Endothelial cell of umbilical vein (primary cell): ENCODE data around the gene SYTL2. TPM values are rescaled to one million over a fixed set of nuclear protein-coding genes. Genes with fewer than 3 reads are reported as not detected.

Source experiments
- BruUV-seq: library from RNA; stranded (reverse); fragments of 400-500 nt; replicated peaks from 2 replicates; lab custom pipeline; 2021; lab: Mats Ljungman, UMichigan
- CTCF ChIA-PET: fragments of 300-600, 350-600 bp; sonication (Branson Sonifier 250); formaldehyde crosslinking; loops from one replicate; lab custom pipeline; 2021; ENCODE audit warnings: antibody characterized with exemption, inconsistent platforms; lab: Charles Lee
- POLR2A ChIA-PET: fragments of 300-600, 350-600 bp; sonication (Branson Sonifier 250); formaldehyde crosslinking; loops from one replicate; lab custom pipeline; 2021; ENCODE audit warnings: antibody characterized with exemption, inconsistent platforms; lab: Charles Lee
- DNase-seq: peaks from one replicate; pipeline ENCODE4 v3.0.0-alpha.2; 2011; ENCODE audit warnings: low read depth, low spot score
- FAIRE-seq: peaks from 2 replicates; lab custom pipeline; 2011; peaks lifted over from hg19 to GRCh38; lab: Jason Lieb, UNC
- H2AFZ ChIP-seq: 2 replicates; pipeline ENCODE4 v1.6.0; 2012; ENCODE audit warnings: low read depth, low read length, control low read depth, inconsistent platforms
- H3K27ac ChIP-seq: 2 replicates; pipeline ENCODE4 v1.5.1; 2011; ENCODE audit warnings: low read depth, mild to moderate bottlenecking, control low read depth, low read length, moderate library complexity; ENCODE audit not compliant: insufficient read depth
- H3K27me3 ChIP-seq, 2 experiments: 2 replicates each; pipeline versions ENCODE4 v1.6.0 to v1.6.1; 2011; ENCODE audit warnings: low read length in 2 of 2, mixed read lengths in 1 of 2; ENCODE audit not compliant: control insufficient read depth in 2 of 2, insufficient read depth in 2 of 2
- H3K36me3 ChIP-seq, 2 experiments: 2 replicates in 1 of 2; 3 replicates in 1 of 2; pipeline ENCODE4 v1.5.1; 2011; ENCODE audit warnings: low read length in 2 of 2, mild to moderate bottlenecking in 1 of 2, moderate library complexity in 1 of 2; ENCODE audit not compliant: control insufficient read depth in 2 of 2, insufficient read depth in 2 of 2; ENCODE audit errors: extremely low read depth in 1 of 2
- H3K4me1 ChIP-seq: 3 replicates; pipeline ENCODE4 v1.5.1; 2011; ENCODE audit warnings: mild to moderate bottlenecking, low read length; ENCODE audit not compliant: control insufficient read depth, insufficient read depth; ENCODE audit errors: extremely low read depth
- H3K4me2 ChIP-seq: 2 replicates; pipeline ENCODE4 v1.6.1; 2011; ENCODE audit warnings: low read length, control low read depth, mixed read lengths; ENCODE audit not compliant: insufficient read depth
- H3K4me3 ChIP-seq, 3 experiments: fragments of 200-600 bp in 1 of 3; sonication (generic), shearing (Covaris generic) in 1 of 3; replicated peaks in 1 of 3; 2 replicates each; pipeline ENCODE4 v1.5.1; 2011 to 2016; ENCODE audit warnings: control low read depth in 3 of 3, low read length in 3 of 3, mild to moderate bottlenecking in 2 of 3, inconsistent platforms in 1 of 3, low read depth in 1 of 3, moderate library complexity in 1 of 3; ENCODE audit not compliant: insufficient read depth in 1 of 3
- H3K79me2 ChIP-seq: 2 replicates; pipeline ENCODE4 v1.6.0; 2012; ENCODE audit warnings: low read length, inconsistent platforms; ENCODE audit not compliant: control insufficient read depth, insufficient read depth
- H3K9ac ChIP-seq: replicated peaks from 2 replicates; pipeline ENCODE3; 2011; ENCODE audit warnings: low read length, control low read depth; ENCODE audit not compliant: insufficient read depth; ENCODE audit errors: extremely low read depth
- H3K9me1 ChIP-seq: replicated peaks from 3 replicates; pipeline ENCODE4 v1.6.0; 2011; ENCODE audit warnings: mild to moderate bottlenecking, low read length; ENCODE audit not compliant: control insufficient read depth, insufficient read depth; ENCODE audit errors: extremely low read depth
- H3K9me3 ChIP-seq: replicated peaks from 2 replicates; pipeline ENCODE4 v1.5.1; 2012; ENCODE audit warnings: low read length, inconsistent platforms; ENCODE audit not compliant: control insufficient read depth, insufficient read depth
- H4K20me1 ChIP-seq: replicated peaks from 2 replicates; pipeline ENCODE3; 2011; ENCODE audit warnings: mild to moderate bottlenecking, low read length; ENCODE audit not compliant: control insufficient read depth, insufficient read depth; ENCODE audit errors: extremely low read depth
- CTCF ChIP-seq, 2 donors: IDR thresholded peaks; 1 replicate in 1 of 2; 2 replicates in 1 of 2; pipeline ENCODE4 v1.5.1; 2011; ENCODE audit warnings: low read length in 2 of 2, mild to moderate bottlenecking in 2 of 2, moderate library complexity in 2 of 2, control low read depth in 1 of 2, inconsistent platforms in 1 of 2, low read depth in 1 of 2; ENCODE audit not compliant: insufficient read depth in 1 of 2; ENCODE audit errors: extremely low read depth in 1 of 2
- EZH2 ChIP-seq: IDR thresholded peaks from 2 replicates; pipeline ENCODE4 v1.6.1; 2012; ENCODE audit warnings: borderline replicate concordance, low read depth, mild to moderate bottlenecking, moderate library complexity, low read length, inconsistent platforms; ENCODE audit not compliant: severe bottlenecking
- FOS ChIP-seq: IDR thresholded peaks from 2 replicates; pipeline ENCODE4 v1.6.1; 2011; ENCODE audit warnings: mild to moderate bottlenecking, low read length, moderate library complexity, borderline replicate concordance; ENCODE audit not compliant: insufficient read depth
- GATA2 ChIP-seq: IDR thresholded peaks from 2 replicates; pipeline ENCODE4 v1.7.0; 2011; ENCODE audit warnings: low read depth, mild to moderate bottlenecking, moderate library complexity, mixed read lengths, low read length; ENCODE audit not compliant: insufficient read length, insufficient read depth
- MAX ChIP-seq: IDR thresholded peaks from 2 replicates; pipeline ENCODE4 v1.6.1; 2011; ENCODE audit not compliant: insufficient read depth, insufficient read length
- MYC ChIP-seq: IDR thresholded peaks from one replicate; pipeline ENCODE4 v1.6.1; 2011; ENCODE audit warnings: mild to moderate bottlenecking, low read depth, low read length
- POLR2A ChIP-seq: IDR thresholded peaks from 2 replicates; pipeline ENCODE4 v1.6.1; 2012; ENCODE audit warnings: low read depth, mild to moderate bottlenecking, control low read depth, low read length
- dilution Hi-C: fragments of 300-500 bp; cut with MboI; formaldehyde crosslinking; loops from one replicate; pipeline ENCODE4 v1.15.0; 2019; ENCODE audit warnings: low sequenced_read_pairs; ENCODE audit not compliant: extremely low pct_ligation_motif_present
- intact Hi-C: fragments of 100-400 bp; cut with micrococcal nuclease; formaldehyde crosslinking; loops from one replicate; pipeline ENCODE4 v1.10.0; 2022
- polyA plus RNA-seq, 4 experiments: library from polyadenylated mRNA; depleted of rRNA in 3 of 4; stranded (reverse) in 3 of 4; unstranded in 1 of 4; fragments of >200 nt; gene quantifications; 2 replicates each; pipeline versions ENCODE4 v1.2.1 to v1.2.3, GENCODE V29; 2011 to 2012; ENCODE audit warnings: missing spikeins in 1 of 4
- total RNA-seq: library from RNA; stranded (reverse); gene quantifications from 2 replicates; pipeline ENCODE4 v1.2.3, GENCODE V29; 2021

SYTL2 gene
- total and polyA plus RNA-seq, 2 donors (not counting 3 experiments of a cell fraction or from before 2014, with no cell fraction given): 1.4 to 2.4 TPM

GRCh38 chr11:85803303-85803702, 7.6 kb downstream of the SYTL2 start:
- POLR2A ChIA-PET: no interaction called here
- no peaks in the 10 kb centered on the region for H4K20me1 ChIP-seq
- no peaks in the 10 kb centered on the region for H3K4me1 ChIP-seq
- intact Hi-C loops (no loop called here), dilution Hi-C loops (no loop called here)
- H3K9ac ChIP-seq: no peak overlapping the region
- H3K9me1 ChIP-seq: no peaks in the 10 kb centered on the region
- no peaks in the 10 kb centered on the region for H3K36me3 ChIP-seq
- no peaks in the 10 kb centered on the region for H3K9me3 ChIP-seq
- H3K27me3 ChIP-seq: peaks cover 23 to 29% of the 10 kb centered on the region in 2 experiments
- CTCF ChIA-PET: no interaction called here
- no peak overlapping the region for H3K4me3 ChIP-seq
- FAIRE-seq (no peak), DNase-seq (no peak)
- no peaks in the 10 kb centered on the region for H3K79me2 ChIP-seq
- no peak overlapping the region for H2AFZ ChIP-seq
- no peak overlapping the region for H3K27ac ChIP-seq
- TF ChIP-seq MYC (no peak), MAX (no peak), FOS (no peak), GATA2 (no peak), CTCF (IDR thresholded peaks at IDR 0.05; ENCODE audit: extremely low read depth in 1 of 2, insufficient read depth in 1 of 2, low read depth in 1 of 2, low read length in 2 of 2) (no peak)
- BruUV-seq: no TSS peak
- H3K4me2 ChIP-seq: no peak overlapping the region

DNA sequence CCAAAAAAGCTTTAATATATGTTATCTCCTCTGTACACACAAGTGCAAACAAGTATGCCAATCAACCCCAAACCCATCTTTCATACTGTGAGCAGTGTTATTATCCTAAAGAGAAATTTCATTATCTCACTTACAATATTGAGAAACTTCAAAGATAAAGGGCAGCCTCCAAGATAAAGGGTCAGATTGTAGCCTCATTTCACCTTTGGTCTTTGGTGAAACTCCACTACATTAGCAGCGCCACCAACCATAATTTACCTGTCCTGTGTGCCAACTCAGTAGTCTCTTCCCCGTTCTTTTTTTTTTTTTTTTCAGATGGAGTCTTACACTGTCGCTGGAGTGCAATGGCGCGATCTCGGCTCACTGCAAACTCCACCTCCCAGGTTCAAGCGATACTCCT, 9.4 kb downstream of the SYTL2 start:
- H3K4me2 ChIP-seq: no peak overlapping the region
- FAIRE-seq (no peak), DNase-seq (no peak)
- ChIA-PET POLR2A (interaction anchor here (0.6 kb wide), 1 partner anchor 48 kb away, joined by 6 read pairs; no protein-coding TSS in a partner anchor), CTCF (no interaction called here)
- H3K9me1 ChIP-seq: no peaks in the 10 kb centered on the region
- no peaks in the 10 kb centered on the region for H3K36me3 ChIP-seq
- no peaks in the 10 kb centered on the region for H3K79me2 ChIP-seq
- intact Hi-C loops: no loop called here
- H3K27ac ChIP-seq: no peak overlapping the region
- no peak overlapping the region for H3K9ac ChIP-seq
- no peaks in the 10 kb centered on the region for H3K4me1 ChIP-seq
- H3K9me3 ChIP-seq: no peaks in the 10 kb centered on the region
- TF ChIP-seq EZH2 (no peak), GATA2 (no peak), POLR2A (no peak), MAX (no peak), FOS (no peak), MYC (no peak)
- BruUV-seq: no TSS peak
- H2AFZ ChIP-seq: no peak overlapping the region
- H4K20me1 ChIP-seq: no peaks in the 10 kb centered on the region
- dilution Hi-C loops: no loop called here
- peaks cover 17 to 26% of the 10 kb centered on the region in 2 experiments for H3K27me3 ChIP-seq
- no peak overlapping the region for H3K4me3 ChIP-seq
